T-helper 1 cell (primary cell): ENCODE measurements around the gene GOLGA8N.
"Not testable (repeated sequence)": the region's sequence is repeated elsewhere in the genome, so short reads cannot be mapped to it uniquely, and the experiment has no call there.

Experiments
- DNase-seq, 5 donors: peaks; one replicate each; pipeline ENCODE4 v3.0.0-alpha.2; 2012 to 2020
- total RNA-seq, 4 donors: gene quantifications; one replicate each; lab custom pipeline; 2026; lab: John Stamatoyannopoulos, UW

The GOLGA8N gene
- total RNA-seq = 0.80 to 2.5 (median 2.3) reads per million in 4 donors

- not testable (repeated sequence) for DNase-seq
Measured at GRCh38 chr15:32593151-32593550, at the start of gene GOLGA8N. Gene GOLGA8N (plus strand): TSS chr15:32593456.

- DNase-seq = not testable (repeated sequence)
Measured at GRCh38 chr15:32543456-32543855, 49.8 kb upstream of the GOLGA8N start.

GRCh38 chr15:32545129-32545528, 48.1 kb upstream of the GOLGA8N start:
- not testable (repeated sequence) for DNase-seq

- not testable (repeated sequence) for DNase-seq
Measured at GRCh38 chr15:32554587-32554986, 38.7 kb upstream of the GOLGA8N start.

GRCh38 chr15:32562198-32562597, 31.1 kb upstream of the GOLGA8N start:
- DNase-seq = not testable (repeated sequence)

- DNase-seq = not testable (repeated sequence)
Measured at GRCh38 chr15:32568988-32569387, 24.3 kb upstream of the GOLGA8N start.

- DNase-seq = not testable (repeated sequence)
Measured at GRCh38 chr15:32578482-32578881, 14.8 kb upstream of the GOLGA8N start.

GRCh38 chr15:32585844-32586243, 7.4 kb upstream of the GOLGA8N start:
- not testable (repeated sequence) for DNase-seq

- not testable (repeated sequence) for DNase-seq
Measured at GRCh38 chr15:32609518-32609917, 16.3 kb downstream of the GOLGA8N start.

- peak in 1 of 5 donors; percentile 20 for DNase-seq
Measured at GRCh38 chr15:32610719-32611118, 17.5 kb downstream of the GOLGA8N start.

GRCh38 chr15:32614712-32615050, 21.4 kb downstream of the GOLGA8N start:
- not testable (repeated sequence) for DNase-seq

GRCh38 chr15:32615051-32615870, 22.0 kb downstream of the GOLGA8N start, which contains the start of gene ARHGAP11A:
Gene ARHGAP11A (plus strand): TSS chr15:32615504. CDS start chr15:32616212, 708 bp downstream.
- DNase-seq = peak; percentile 58 to 92 (median 74)

GRCh38 chr15:32615871-32616426, 22.7 kb downstream of the GOLGA8N start:
- DNase-seq = peak in 1 of 5 donors; percentile 28

GRCh38 chr15:32636410-32636809, 43.2 kb downstream of the GOLGA8N start:
- DNase-seq = no peak

- no peak for DNase-seq
Measured at GRCh38 chr15:32636908-32637567, 43.8 kb downstream of the GOLGA8N start.

- DNase-seq = no peak
Measured at GRCh38 chr15:32637704-32638103, 44.4 kb downstream of the GOLGA8N start.

- DNase-seq = no peak
Measured at GRCh38 chr15:32641517-32642059, 48.3 kb downstream of the GOLGA8N start, which contains the start of gene SCG5. Gene SCG5 (plus strand): TSS chr15:32641710. CDS start chr15:32643593, 1,883 bp downstream.

GRCh38 chr15:32642667-32643435, 49.6 kb downstream of the GOLGA8N start:
- no peak for DNase-seq

- DNase-seq = no peak
Measured at GRCh38 chr15:32643907-32644445, 50.7 kb downstream of the GOLGA8N start.

- DNase-seq = no peak
Measured at GRCh38 chr15:32646291-32646690, 53.0 kb downstream of the GOLGA8N start.

GRCh38 chr15:32649342-32649741, 56.1 kb downstream of the GOLGA8N start:
- no peak for DNase-seq
